Activated naive CD8-positive, alpha-beta T cell (primary cell): ENCODE data around the gene OGFOD3.
"Not testable (repeated sequence)": the region's sequence is repeated elsewhere in the genome, so short reads cannot be mapped to it uniquely, and the experiment has no call there.

ENCODE experiments used
- H3K27ac Mint-ChIP-seq: one replicate; pipeline ENCODE4 v1.8.0; 2021; ENCODE audit warnings: mixed read lengths
- H3K27me3 Mint-ChIP-seq: one replicate; pipeline ENCODE4 v1.8.0; 2021; ENCODE audit warnings: mixed read lengths
- H3K36me3 Mint-ChIP-seq: one replicate; pipeline ENCODE4 v1.8.0; 2021; ENCODE audit warnings: mixed read lengths
- H3K4me1 Mint-ChIP-seq: one replicate; pipeline ENCODE4 v1.8.0; 2021; ENCODE audit warnings: low read depth, mixed read lengths
- H3K4me3 Mint-ChIP-seq: one replicate; pipeline ENCODE4 v1.8.0; 2021; ENCODE audit warnings: mild to moderate bottlenecking, mixed read lengths
- H3K9me3 Mint-ChIP-seq: one replicate; pipeline ENCODE4 v1.8.0; 2021; ENCODE audit warnings: low read depth, mixed read lengths

Gene OGFOD3

DNA sequence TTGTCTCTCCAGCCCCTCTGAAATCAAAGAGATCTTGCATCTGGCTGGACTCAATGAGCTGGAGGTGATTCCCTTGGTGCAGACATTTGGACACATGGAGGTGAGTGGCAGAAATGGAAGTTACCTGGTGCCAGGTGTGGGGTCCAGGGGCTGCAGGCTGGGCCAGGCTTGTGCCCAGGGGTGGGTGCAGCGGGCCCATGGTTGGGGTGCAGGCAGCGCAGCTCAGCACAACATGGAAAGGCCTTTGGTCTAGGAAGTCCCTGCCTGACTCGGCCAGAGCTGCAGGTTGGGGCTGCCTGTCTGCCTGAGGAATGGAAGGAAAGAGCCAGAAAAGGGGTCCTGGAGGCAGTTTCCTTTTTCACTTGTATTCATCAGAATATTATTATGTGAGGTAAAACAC is 10.2 kb upstream of the OGFOD3 start:
- no peaks in the 10 kb centered on the region for H3K27me3 Mint-ChIP-seq
- no peak overlapping the region for H3K4me3 Mint-ChIP-seq
- H3K36me3 Mint-ChIP-seq: peaks cover 9% of the 10 kb centered on the region
- H3K4me1 Mint-ChIP-seq: peaks cover 14% of the 10 kb centered on the region
- H3K27ac Mint-ChIP-seq: no peak overlapping the region
- no peaks in the 10 kb centered on the region for H3K9me3 Mint-ChIP-seq

DNA sequence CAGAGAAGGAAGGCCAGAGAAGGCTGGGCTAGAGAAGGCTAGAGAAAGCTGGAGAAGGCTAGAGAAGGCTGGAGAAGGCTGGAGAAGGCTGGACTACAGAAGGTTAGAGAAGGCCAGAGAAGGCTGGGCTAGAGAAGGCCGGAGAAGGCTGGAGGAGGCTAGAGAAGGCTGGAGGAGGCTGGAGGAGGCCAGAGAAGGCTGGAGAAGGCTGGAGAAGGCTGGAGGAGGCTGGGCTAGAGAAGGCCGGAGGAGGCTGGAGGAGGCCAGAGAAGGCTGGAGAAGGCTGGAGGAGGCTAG is 6.4 kb upstream of the OGFOD3 start:
- Mint-ChIP-seq H3K27me3 (no peaks in the 10 kb centered on the region), H3K27ac (no peak overlapping the region), H3K4me3 (no peak overlapping the region), H3K4me1 (peaks cover 15% of the 10 kb centered on the region), H3K36me3 (peaks cover 14% of the 10 kb centered on the region), H3K9me3 (no peaks in the 10 kb centered on the region)

DNA sequence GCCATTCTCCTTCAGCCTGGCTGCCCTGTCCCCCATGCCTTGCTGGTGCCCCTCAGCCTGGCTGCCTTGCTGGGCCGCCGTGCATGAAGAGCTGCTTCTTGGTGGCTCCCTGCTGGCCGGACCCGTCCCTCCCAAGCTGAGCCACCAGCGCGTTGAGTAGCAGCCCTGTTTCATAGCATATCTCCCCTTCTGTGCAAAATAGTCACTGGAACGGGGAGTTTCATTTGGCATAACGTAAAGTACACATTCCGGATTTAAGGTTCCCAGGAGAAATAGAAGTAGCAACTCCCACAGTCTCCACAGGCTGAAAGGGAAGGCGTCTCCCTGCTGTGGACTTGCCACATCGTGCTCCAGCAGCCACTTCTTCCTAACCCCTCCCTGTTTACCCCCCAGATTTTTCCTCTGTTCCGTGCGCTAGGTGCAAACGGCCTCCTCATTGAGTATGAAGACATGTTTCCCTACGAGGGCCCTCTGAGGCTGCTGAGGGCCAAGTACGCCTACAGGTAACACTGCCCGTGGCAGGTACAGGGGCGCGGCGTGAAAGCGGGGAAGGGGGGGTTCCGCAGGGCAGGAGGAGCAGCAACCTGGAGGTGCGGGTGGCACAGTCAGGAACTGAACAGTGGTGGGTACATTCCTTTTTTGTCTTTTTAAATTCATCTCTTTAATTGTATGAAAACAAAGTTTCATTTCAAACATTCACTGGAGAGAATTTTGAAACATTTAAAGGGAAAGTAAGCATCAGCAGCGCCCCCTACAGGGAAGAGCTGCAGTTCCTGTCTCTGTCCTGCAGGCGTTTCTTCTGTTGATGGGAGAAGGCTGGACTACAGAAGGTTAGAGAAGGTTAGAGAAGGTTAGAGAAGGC is 5.8 kb upstream of the OGFOD3 start:
- peaks cover 9% of the 10 kb centered on the region for H3K36me3 Mint-ChIP-seq
- no peaks in the 10 kb centered on the region for H3K9me3 Mint-ChIP-seq
- H3K27ac Mint-ChIP-seq: no peak overlapping the region

DNA sequence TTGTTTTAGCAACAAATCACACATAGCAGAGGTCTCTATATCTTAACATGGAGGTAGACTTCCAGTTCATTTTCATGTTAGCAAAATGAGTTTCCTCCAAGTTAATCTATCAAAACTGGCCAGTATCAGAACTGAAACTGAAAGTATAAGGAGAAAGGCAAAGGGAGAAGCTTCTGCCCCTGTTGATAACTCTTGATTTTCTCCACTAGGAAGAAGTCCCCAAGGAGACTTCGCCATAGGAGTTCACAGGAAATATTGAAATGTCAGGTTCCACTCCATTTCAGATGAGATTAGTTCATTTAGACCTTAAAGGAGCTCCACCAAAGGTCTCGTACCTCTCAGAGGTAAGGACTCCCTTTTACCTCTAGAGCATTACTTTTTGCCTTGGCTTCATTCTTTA is 1.2 kb upstream of the OGFOD3 start:
- Mint-ChIP-seq H3K27me3 (no peaks in the 10 kb centered on the region), H3K9me3 (no peaks in the 10 kb centered on the region), H3K4me1 (peaks cover 25% of the 10 kb centered on the region), H3K36me3 (peaks cover 8% of the 10 kb centered on the region), H3K27ac (peak overlapping the region; percentile 78), H3K4me3 (peak overlapping the region; percentile 82)

More for the DNA sequence above, 5.8 kb upstream of the OGFOD3 start:
- Mint-ChIP-seq H3K27me3 (no peaks in the 10 kb centered on the region), H3K4me1 (peaks cover 15% of the 10 kb centered on the region), H3K4me3 (no peak overlapping the region)

DNA sequence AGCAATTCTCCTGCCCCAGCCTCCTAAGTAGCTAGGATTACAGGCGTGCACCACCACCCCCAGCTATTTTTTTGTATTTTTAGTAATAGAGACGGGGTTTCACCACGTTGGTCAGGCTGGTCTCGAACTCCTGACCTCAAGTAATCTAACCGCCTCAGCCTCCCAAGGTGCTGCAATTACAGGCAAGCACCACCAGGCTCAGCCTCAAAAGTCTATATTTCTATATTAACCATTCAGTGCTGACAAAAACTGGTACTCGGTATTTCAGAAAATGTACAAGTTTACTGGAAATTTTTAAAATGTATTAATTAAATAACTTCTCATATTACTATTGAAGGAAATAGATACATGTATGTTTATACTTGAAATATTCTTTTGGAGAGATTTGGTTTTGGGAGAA is 1.6 kb downstream of the OGFOD3 start:
- Mint-ChIP-seq H3K36me3 (peaks cover 5% of the 10 kb centered on the region), H3K4me3 (no peak overlapping the region), H3K9me3 (no peaks in the 10 kb centered on the region), H3K27ac (no peak overlapping the region), H3K4me1 (peaks cover 26% of the 10 kb centered on the region), H3K27me3 (no peaks in the 10 kb centered on the region)

DNA sequence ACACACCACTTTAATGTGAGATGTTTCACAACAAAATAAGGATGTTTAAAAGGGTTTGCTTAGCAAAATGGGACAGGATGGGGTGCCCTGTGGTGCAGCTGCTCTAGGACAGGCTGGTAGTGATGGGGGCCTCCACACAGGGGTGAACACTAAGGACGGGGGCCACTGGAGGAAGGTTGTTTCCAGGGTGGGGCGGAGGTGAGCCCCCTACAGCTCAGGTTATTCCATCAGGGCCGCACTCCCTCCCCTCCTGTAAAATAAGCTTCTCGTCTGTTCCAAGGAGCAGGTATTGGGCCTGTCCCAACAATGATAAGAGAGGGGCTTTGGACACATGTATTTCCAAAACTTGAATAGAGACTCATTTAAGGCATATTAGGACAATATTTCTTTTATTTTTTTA is 2.1 kb downstream of the OGFOD3 start:
- Mint-ChIP-seq H3K36me3 (peaks cover 5% of the 10 kb centered on the region), H3K9me3 (no peaks in the 10 kb centered on the region), H3K27me3 (no peaks in the 10 kb centered on the region), H3K27ac (no peak overlapping the region), H3K4me1 (peaks cover 26% of the 10 kb centered on the region), H3K4me3 (no peak overlapping the region)

DNA sequence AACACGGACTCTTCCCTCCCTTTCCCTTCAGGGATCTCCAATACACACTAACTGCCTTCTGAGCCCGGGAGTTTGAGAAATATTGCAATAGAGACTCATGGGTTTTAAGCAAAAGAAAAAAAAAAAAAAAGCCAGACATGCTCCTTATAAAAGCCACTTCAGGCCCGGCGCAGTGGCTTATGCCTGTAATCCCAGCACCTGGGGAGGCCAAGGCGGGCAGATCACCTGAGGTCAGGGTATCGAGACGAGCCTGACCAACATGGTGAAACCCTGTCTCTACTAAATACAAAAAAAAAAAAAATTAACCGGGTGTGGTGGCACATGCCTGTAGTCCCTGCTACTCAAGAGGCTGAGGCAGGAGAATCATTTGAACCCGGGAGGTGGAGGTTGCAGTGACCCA is 2.6 kb downstream of the OGFOD3 start:
- Mint-ChIP-seq H3K4me3 (no peak overlapping the region), H3K9me3 (no peaks in the 10 kb centered on the region), H3K36me3 (peaks cover 2% of the 10 kb centered on the region), H3K4me1 (peaks cover 26% of the 10 kb centered on the region), H3K27me3 (no peaks in the 10 kb centered on the region), H3K27ac (no peak overlapping the region)

DNA sequence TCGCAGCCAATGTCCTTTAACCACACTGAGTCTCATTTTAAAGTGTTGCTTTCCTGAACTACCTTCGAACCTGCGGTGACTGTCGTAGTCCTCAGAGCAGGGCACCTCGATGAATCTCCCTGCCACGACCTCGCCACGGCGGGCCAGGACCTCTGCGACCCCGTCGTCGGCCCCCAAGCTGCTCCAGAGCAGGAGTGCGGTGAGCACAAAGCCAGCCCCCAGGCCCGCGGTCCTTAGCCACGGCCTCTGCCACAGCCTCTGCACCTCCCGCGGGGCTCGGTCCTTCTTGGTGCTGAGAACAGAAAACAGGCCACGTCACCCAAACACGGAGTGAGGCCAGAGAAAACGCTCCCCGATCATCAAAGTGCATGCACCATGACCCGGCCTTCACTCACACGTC is 3.0 kb downstream of the OGFOD3 start:
- H3K36me3 Mint-ChIP-seq: peaks cover 2% of the 10 kb centered on the region
- no peaks in the 10 kb centered on the region for H3K9me3 Mint-ChIP-seq
- no peak overlapping the region for H3K27ac Mint-ChIP-seq
- peaks cover 26% of the 10 kb centered on the region for H3K4me1 Mint-ChIP-seq
- no peaks in the 10 kb centered on the region for H3K27me3 Mint-ChIP-seq
- H3K4me3 Mint-ChIP-seq: no peak overlapping the region

DNA sequence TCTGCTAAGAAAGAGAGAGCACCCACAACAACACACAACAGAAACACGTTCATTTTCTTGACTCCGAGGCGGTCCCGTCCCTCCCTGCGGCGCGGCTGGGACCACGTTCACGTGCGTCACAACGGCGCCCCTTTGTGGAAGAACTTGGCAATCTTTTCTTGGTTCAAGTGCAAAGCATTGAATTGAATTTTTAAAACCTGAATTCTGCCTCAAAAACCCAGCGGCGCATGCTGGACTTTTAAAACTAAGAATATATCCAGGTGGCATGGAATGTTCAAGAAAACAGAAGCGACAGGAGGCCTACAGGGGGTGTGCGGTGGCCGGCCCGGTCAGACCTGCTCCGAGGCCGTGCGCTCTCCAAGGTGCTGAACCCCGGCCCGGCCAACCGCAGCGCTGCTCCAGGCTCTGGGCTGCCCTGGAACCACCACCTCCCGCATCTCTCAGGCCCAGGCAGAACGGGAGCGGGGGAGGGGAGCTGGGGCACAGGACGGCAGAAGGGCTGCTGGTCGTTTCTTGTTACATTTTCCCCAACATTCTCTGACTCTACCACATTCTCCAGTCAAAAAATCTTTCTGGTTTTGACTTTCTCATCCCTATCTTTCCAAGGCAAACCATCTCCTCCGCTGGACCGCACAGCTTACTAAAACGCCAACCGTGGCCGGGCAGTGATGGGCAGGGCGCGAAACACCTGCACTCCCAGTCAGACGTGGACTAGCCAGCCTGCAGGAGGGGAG is 3.7 kb downstream of the OGFOD3 start:
- H3K27me3 Mint-ChIP-seq: no peaks in the 10 kb centered on the region
- no peak overlapping the region for H3K27ac Mint-ChIP-seq
- peaks cover 20% of the 10 kb centered on the region for H3K4me1 Mint-ChIP-seq
- no peaks in the 10 kb centered on the region for H3K9me3 Mint-ChIP-seq
- H3K4me3 Mint-ChIP-seq: no peak overlapping the region
- peaks cover 2% of the 10 kb centered on the region for H3K36me3 Mint-ChIP-seq

DNA sequence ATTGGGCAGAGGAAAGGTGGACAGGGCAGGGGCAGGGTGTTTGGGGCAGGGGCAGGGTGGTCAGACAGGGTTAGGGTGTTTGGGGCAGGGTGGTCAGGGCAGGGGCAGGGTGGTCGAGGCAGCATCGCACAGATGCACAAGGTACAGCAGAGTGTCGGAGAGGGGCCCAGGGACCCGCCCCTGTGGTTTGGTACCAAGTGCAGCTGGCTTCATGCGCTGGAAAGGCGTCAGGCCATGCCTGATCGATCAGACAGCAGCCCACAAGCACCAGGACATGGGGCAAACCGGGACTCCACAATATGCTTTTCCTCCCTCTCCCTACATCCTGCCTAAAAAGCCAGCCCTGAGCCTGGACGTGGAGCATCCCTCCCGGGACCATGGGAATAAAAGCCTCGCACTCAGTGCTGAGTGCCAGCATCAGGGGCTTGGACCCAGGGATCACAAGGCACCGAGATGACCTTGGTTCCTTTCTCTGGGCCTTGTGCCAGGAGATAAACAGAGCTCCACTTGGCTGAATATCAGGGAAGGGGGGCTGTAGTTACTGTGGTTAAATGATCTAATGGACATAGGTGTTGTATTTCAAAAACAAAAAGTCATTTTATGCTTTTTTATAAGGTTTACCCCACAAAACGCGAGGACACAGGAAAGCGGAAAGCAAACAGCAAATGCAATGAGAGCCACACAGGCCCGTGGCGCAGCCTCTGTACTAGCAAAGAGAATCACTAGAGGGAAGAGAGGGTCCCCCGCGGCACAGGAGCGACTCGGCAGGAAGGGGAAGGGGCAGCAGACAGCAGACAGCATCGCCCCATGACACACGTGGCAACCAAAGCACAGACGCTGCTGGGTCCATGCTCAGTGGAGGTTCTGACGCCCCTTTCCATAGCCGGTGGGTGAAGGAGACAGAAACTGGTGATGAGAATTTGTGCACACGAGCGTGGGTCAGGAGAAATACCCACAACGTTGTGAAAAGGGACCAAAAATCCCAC is 5.6 kb downstream of the OGFOD3 start:
- no peak overlapping the region for H3K27ac Mint-ChIP-seq
- H3K27me3 Mint-ChIP-seq: no peaks in the 10 kb centered on the region
- H3K36me3 Mint-ChIP-seq: peaks cover 2% of the 10 kb centered on the region
- no peaks in the 10 kb centered on the region for H3K9me3 Mint-ChIP-seq
- no peak overlapping the region for H3K4me3 Mint-ChIP-seq
- peaks cover 14% of the 10 kb centered on the region for H3K4me1 Mint-ChIP-seq

DNA sequence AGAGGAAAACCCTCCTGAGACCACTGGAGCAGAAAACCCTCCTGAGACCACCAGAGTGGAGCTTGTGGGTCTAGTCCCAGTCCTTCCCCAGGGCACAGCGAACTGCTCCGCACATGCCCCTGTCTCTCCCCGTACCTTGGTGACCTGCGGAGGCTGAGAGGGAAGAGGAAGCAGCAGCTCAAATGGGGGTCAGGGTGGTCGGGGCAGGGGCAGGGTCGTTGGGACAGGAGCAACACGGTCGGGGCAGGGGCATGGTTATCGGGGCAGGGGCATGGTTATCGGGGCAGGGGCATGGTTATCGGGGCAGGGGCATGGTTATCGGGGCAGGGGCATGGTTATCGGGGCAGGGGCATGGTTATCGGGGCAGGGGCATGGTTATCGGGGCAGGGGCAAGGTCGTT is 6.3 kb downstream of the OGFOD3 start:
- H3K27me3 Mint-ChIP-seq, H3K9me3 Mint-ChIP-seq, H3K36me3 Mint-ChIP-seq, H3K27ac Mint-ChIP-seq, H3K4me3 Mint-ChIP-seq: not testable (repeated sequence)
- peaks cover 14% of the 10 kb centered on the region for H3K4me1 Mint-ChIP-seq

DNA sequence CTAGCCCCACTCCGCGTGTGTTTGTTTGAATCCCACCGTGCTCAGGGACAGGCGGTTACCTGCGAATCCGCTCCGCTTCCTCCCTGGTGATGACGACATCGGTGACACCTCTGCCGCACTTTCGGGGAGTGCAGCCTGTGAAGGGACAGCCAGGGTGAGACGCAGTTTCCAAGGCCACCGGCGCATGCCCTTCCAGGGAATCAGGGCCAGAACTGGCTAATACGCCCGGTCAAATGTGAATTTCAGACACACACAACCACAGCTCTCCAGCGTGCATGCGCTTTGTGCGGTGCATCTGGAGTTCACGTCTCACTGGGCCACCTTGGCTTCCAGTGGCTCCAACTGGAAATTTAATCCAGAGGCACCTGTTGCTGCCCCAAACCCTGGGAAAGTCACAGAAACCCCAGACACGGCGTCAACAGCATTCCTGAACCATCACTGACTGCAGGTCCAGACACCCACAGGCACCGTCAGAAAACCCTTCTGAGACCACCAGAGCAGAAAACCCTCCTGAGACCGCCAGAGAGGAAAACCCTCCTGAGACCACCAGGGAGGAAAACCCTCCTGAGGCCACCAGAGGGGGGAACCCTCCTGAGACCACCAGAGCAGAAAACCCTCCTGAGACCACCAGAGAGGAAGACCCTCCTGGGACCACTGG is 6.9 kb downstream of the OGFOD3 start:
- Mint-ChIP-seq H3K4me1 (peaks cover 14% of the 10 kb centered on the region), H3K4me3 (no peak overlapping the region), H3K36me3 (peaks cover 4% of the 10 kb centered on the region), H3K27me3 (no peaks in the 10 kb centered on the region), H3K27ac (no peak overlapping the region), H3K9me3 (no peaks in the 10 kb centered on the region)

DNA sequence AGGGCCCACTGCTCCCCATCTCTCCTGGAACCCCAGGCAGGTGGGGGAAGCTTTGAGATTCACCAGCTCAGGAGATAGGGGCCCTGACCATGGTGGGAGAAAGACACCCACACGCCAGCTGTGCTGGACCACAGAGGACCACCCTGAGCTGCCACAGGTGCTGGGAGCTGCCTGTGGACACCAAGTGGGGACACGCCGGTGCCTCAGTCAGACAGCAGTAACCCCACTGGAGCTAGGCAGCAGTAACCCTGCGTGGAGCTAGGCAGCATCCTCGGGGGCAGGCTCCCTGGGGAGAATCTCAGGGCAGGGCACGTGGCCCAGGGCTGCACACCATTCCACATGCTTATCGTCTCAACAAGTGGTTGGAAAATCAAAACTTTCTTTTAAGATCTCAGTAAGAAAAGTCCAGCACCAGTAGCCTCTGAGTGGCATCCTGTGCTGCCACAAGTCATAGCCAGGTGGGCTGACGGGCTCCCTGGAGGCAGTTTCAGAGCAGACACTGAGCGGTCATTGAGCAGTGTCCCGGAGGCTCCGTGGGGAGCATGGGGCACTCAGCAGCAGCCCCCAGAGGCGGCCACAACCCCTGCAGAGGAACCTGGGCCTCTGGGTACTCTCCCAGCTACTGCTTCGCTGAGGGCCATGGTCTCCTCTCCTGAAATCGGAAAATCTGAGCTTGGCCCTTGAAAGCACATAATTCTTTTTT is 8.2 kb downstream of the OGFOD3 start:
- no peak overlapping the region for H3K27ac Mint-ChIP-seq

DNA sequence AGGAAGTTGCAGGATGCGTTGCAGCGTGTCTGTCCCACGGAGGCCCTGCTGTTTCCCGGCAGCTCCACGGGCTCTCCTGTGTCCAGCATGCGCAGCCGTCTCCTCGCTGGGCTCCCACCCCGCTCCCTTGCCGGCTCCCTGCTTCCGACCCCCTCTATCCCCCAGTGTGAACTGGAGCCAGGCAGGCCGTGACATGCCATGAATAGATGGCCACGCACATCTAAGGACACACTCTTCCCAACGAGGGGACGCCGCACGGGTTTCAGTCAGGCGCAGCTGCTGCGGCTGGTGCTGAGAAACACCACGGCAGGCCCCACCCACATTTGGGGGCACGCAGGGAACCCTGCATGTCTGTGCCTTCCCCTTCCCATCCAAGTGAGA is 9.5 kb downstream of the OGFOD3 start:
- Mint-ChIP-seq H3K36me3 (peaks cover 2% of the 10 kb centered on the region), H3K27me3 (no peaks in the 10 kb centered on the region), H3K4me3 (no peak overlapping the region), H3K4me1 (peaks cover 4% of the 10 kb centered on the region), H3K27ac (no peak overlapping the region), H3K9me3 (no peaks in the 10 kb centered on the region)

More for the DNA sequence above, 8.2 kb downstream of the OGFOD3 start:
- Mint-ChIP-seq H3K36me3 (peaks cover 4% of the 10 kb centered on the region), H3K27me3 (no peaks in the 10 kb centered on the region), H3K4me3 (no peak overlapping the region), H3K9me3 (no peaks in the 10 kb centered on the region), H3K4me1 (peaks cover 11% of the 10 kb centered on the region)
